ENCODE data around the gene ZFP36L2. TPM values are rescaled to one million over a fixed set of nuclear protein-coding genes. Genes with fewer than 3 reads are reported as not detected.
A peak's percentile ranks its signal among the peaks of the same experiment; 100 is the strongest.

Gene ZFP36L2
- total RNA-seq, 1 donor from 2014 or later, result 98.3 TPM

DNA sequence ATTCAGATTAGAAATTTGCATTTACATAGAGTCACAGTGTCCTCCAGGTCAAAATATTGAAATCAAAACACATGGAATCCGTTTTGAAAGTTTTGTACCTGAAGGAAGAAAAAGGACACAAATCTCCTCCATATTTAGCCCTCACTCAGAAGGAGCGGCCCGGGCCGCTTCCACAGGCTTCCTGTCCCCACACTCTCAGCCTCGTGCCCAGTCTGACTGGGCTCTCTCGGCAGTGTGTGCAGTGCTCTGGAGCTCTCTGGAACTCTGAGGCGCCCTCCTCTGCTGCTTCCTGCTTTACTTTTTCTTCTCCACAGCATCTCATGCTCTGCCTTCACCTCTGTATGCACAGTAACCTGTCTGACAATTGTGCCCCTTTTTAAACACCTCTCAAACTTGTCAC is 22.2 kb upstream of the ZFP36L2 start:
- Mint-ChIP-seq H3K27me3 (ENCODE audit: low read depth) (no peaks in the 10 kb centered on the region), H3K4me3 (no peak overlapping the region), H3K4me1 (no peaks in the 10 kb centered on the region), H3K27ac (no peak overlapping the region), H3K36me3 (peaks cover 8% of the 10 kb centered on the region), H3K9me3 (no peaks in the 10 kb centered on the region)
- DNase-seq (ENCODE audit: low spot score in 2 of 2, unreplicated experiment in 2 of 2), result no peak
- TF ChIP-seq, protein P1, sequence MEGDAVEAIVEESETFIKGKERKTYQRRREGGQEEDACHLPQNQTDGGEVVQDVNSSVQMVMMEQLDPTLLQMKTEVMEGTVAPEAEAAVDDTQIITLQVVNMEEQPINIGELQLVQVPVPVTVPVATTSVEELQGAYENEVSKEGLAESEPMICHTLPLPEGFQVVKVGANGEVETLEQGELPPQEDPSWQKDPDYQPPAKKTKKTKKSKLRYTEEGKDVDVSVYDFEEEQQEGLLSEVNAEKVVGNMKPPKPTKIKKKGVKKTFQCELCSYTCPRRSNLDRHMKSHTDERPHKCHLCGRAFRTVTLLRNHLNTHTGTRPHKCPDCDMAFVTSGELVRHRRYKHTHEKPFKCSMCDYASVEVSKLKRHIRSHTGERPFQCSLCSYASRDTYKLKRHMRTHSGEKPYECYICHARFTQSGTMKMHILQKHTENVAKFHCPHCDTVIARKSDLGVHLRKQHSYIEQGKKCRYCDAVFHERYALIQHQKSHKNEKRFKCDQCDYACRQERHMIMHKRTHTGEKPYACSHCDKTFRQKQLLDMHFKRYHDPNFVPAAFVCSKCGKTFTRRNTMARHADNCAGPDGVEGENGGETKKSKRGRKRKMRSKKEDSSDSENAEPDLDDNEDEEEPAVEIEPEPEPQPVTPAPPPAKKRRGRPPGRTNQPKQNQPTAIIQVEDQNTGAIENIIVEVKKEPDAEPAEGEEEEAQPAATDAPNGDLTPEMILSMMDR (IDR thresholded peaks at IDR 0.05; ENCODE audit: unreplicated experiment), result no peak

- Mint-ChIP-seq H3K27me3 (ENCODE audit: low read depth) (no peaks in the 10 kb centered on the region), H3K36me3 (peaks cover 10% of the 10 kb centered on the region)
Measured at GRCh38 chr2:43246641-43247040, 20.2 kb upstream of the ZFP36L2 start.

DNA sequence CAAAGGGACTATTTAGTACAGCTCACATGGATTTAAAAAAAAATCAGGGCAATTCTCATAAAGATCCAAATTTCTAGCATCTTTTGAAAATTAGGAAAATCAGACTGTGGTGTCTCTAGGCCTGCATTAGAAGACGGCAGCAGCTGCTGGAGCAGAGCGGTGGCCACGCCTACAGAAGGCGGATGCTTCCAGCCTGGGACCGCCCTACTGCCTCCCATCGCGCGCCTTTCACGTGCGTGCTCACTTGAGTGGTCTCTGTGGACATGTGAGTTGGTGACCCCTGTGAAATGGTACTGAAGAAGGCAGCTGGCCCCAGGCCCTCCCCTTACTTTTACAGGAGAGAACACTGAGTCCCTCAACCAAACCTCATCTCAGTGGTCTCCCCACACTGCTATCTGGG is 15.2 kb upstream of the ZFP36L2 start:
- Mint-ChIP-seq H3K27me3 (ENCODE audit: low read depth) (no peaks in the 10 kb centered on the region), H3K36me3 (peaks cover 7% of the 10 kb centered on the region), H3K27ac (no peak overlapping the region), H3K4me3 (no peak overlapping the region), H3K9me3 (no peaks in the 10 kb centered on the region), H3K4me1 (peaks cover 20% of the 10 kb centered on the region)
- TF ChIP-seq, protein P1 (IDR thresholded peaks at IDR 0.05; ENCODE audit: unreplicated experiment), result no peak
- no peak for DNase-seq (ENCODE audit: low spot score in 2 of 2, unreplicated experiment in 2 of 2)

More at GRCh38 chr2:43246641-43247040, 20.2 kb upstream of the ZFP36L2 start:
- H3K4me3 Mint-ChIP-seq, result no peak overlapping the region
- TF ChIP-seq, protein P1 (IDR thresholded peaks at IDR 0.05; ENCODE audit: unreplicated experiment), result no peak
- H3K27ac Mint-ChIP-seq, result peak overlapping the region; percentile 87
- H3K4me1 Mint-ChIP-seq, result no peaks in the 10 kb centered on the region
- no peak for DNase-seq (ENCODE audit: low spot score in 2 of 2, unreplicated experiment in 2 of 2)
- no peaks in the 10 kb centered on the region for H3K9me3 Mint-ChIP-seq

- Mint-ChIP-seq H3K9me3 (no peaks in the 10 kb centered on the region), H3K27me3 (ENCODE audit: low read depth) (no peaks in the 10 kb centered on the region), H3K27ac (no peak overlapping the region), H3K4me3 (no peak overlapping the region), H3K36me3 (peaks cover 7% of the 10 kb centered on the region), H3K4me1 (peaks cover 22% of the 10 kb centered on the region)
- no peak for DNase-seq (ENCODE audit: low spot score in 2 of 2, unreplicated experiment in 2 of 2)
- TF ChIP-seq, protein P1 (IDR thresholded peaks at IDR 0.05; ENCODE audit: unreplicated experiment), result no peak
Measured at GRCh38 chr2:43240766-43241150, 14.4 kb upstream of the ZFP36L2 start.

GRCh38 chr2:43239981-43240765 is 13.8 kb upstream of the ZFP36L2 start:
- Mint-ChIP-seq H3K9me3 (no peaks in the 10 kb centered on the region), H3K27me3 (ENCODE audit: low read depth) (no peaks in the 10 kb centered on the region), H3K36me3 (peaks cover 7% of the 10 kb centered on the region), H3K27ac (peak overlapping the region; percentile 38), H3K4me1 (peaks cover 22% of the 10 kb centered on the region), H3K4me3 (no peak overlapping the region)
- TF ChIP-seq, protein P1 (IDR thresholded peaks at IDR 0.05; ENCODE audit: unreplicated experiment), result no peak
- DNase-seq (ENCODE audit: low spot score in 2 of 2, unreplicated experiment in 2 of 2), result no peak

Measured in mesothelial cell of epicardium (in vitro differentiated cells).